ENCODE results near the gene VASP.

VASP gene

GRCh38 chr19:45560038-45560437, 52.8 kb downstream of the VASP start:
- no peak for DNase-seq

DNA sequence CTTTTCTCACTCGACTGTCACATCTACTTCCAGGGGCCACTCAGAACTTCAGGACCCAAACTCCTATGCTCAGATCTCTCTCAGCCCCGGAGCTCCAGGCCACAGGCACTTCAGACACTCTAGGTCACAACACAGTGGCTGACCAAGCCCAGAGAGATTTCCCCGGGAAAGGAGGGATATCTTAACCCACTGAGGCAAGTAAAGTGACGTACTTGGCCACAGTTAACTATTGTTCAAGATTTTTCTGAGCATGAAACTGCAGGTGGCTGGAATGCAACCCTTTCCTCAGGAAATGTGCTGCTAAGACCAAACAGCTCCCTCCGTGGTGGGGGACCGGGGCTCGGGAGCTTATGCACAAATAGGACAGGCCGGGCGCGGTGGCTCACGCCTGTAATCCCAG, 53.4 kb downstream of the VASP start:
- no peak for DNase-seq

DNA sequence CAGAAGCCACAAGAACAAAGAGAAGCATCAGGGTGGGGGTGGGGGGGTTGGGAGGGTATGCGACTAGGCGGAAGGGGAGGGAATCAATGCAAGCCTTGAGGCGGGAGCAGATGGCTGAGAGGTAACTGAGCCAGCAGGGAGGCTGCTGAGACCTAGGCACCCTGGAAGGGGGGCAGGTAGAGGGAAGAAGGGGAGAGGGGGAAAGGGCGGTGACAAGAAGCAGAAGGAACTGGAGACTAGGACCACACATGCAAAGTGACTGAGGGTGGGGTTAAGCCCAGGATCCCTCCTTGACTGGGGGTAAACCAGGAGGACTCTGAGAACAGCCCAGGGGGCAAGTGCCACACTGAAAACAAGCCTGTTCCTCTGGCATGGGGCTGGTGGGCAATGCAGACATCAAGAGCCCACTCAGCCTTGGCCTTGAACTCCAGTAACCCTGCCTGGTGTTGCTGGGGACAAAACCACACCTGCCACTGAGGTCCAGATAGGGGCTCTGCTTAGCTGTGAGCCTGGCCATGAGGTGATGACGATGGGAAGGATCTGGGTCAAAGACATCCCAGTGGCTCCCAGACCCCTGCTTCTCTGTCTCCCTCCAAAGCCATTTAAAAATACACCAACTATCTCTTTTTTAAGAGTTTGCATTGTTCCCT, 57.0 kb downstream of the VASP start:
- DNase-seq: no peak

GRCh38 chr19:45567609-45568008, 60.3 kb downstream of the VASP start:
- no peak for DNase-seq

DNA sequence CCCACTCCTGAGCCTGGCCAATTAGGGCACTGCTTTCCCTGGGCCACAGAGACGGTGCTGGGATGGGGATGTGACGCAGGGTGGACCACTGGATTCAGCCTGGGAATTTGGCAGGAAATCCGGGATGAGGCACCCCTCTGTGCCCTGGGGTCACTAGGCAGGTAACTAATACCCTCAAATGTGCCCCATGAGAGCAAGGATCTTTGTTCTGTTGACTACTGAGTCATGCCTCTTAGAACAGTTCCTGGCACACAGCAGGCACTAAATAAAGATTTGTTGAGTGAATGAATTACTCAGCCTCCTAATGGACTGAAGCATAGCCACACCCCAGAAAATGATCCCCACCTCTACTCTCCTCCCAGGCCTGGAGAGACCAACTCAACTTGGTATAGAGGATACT, 61.5 kb downstream of the VASP start:
- no peak for DNase-seq

DNA sequence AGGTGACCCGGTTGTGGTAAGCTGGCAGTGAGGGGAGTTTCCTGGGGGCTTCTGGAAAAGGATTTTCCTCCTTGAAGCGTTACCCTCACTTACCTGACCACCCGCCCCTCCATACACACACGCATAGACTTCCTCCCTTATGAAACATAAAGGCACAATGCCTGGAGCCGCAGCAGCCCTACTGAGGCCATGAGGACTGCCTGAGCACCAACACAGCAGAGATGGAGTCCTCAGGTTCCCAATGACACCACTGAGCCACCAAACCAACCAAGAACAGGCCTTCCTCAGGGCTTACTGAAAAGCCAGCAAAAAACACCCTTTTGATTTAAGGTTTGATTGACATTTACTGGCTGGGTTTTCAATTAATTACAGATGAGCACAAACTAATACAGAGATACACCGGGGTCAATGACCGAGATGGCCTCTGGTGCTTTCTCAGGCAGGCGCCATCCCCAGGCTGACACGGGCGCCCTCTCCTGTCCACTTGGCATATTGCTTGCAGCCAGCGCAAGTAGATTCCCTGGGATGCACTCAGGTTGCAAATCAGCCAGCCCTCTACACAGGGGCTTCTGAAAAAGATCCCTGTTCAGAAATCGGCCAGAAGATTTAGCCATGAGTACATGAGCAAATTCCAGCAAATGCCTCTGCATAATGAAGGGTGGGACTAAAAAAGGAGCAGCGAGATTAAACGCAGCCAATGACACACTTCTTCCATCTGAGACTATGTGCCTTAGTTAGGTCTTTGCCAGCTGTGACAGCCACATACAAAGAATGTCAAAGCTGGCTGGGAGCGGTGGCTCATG, 62.5 kb downstream of the VASP start:
- no peak for DNase-seq

DNA sequence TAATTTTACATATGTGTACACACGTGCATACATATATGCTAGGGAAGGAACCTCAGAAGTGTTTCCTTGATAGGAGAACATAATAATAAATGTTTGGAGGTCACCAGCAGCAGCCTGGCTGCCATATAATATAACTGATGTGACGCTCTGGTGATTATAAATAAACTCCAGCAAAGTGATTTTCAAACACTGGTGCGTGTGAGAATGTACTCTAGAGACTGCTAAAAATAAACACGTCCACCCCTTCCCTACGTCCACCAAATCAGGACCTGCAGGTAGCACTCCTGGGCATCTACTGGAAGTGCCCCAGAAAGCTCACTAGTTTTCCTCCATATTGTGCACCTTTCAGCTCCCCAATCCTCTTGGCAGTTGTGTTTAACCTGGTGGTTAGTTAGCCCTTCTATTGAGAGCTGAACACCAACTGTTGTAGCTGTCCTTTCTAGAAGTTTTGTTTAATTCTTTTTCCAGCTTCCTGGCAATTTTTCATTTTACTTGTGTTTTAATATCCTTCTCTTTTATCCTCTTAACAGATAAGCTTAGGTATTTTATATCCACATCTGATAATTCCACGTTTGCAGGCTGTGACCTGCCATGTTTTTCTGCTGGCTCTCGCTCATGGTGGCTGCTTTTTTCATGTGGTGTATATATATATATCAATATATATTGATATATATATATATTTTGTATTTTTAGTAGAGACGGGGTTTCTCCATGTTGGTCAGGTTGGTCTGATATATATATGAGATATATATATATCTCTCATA, 64.4 kb downstream of the VASP start:
- no peak for DNase-seq

DNA sequence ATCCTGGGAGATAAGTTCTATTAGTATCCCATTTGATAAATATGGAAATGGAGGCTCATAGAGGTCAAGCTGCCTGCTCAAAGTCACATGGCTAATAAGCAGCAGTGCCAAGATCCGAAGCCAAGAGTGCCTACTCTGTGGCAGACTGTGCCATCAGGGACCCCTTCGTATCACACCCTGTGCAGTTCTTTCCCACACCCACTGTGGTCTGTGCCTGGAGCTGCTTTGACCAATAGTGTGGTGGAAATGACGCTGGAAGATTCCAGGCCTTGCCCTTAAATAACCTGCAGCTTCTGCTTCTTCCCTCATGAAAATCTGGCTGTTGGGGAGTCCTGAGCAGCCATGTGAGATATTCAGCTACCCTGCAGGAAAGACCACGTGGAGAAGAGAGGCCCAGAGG, 67.2 kb downstream of the VASP start:
- DNase-seq: no peak

DNA sequence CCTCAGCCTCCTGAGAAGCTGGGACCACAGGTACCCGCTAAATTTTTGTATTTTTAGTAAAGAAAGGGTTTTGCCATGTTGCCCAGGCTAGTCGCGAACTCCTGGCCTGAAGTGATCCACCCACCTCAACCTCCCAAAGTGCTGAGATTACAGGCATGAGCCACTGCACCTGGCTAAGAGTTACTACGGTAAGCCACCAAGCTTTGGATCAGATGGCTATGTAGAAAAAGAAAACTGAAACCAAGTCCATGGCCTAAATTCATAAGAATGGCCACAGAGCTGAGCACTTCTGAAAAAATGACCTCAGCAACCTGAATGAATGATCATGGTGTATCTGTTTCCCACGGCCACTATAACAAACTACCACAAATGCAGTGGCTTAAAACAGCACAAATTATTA, 67.9 kb downstream of the VASP start:
- DNase-seq: no peak
